ENCODE data around the gene DIDO1.

DNA sequence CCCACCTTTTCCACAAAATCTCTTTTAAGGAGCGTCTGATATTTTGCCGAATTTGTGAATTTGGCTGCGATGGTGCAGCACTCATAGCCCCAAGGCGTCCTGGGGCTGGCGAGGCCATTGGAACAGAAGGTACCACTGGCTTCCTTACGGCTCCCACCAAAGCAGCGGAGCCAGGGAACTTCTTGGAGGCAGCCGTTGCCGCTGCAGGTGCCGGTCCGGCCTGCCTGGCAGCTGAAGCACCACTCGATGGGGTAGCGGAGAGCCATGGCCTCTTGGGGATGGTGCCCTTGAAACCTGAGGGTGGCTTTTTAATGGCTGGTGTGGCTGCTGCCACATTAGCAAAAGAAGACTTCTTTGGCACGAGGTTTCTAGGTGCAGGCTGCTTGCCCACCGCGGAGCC, 29.8 kb downstream of the DIDO1 start:
- no peak for TF ChIP-seq POLR2AphosphoS5 (IDR thresholded peaks at IDR 0.05)
- TF ChIP-seq, protein P1, sequence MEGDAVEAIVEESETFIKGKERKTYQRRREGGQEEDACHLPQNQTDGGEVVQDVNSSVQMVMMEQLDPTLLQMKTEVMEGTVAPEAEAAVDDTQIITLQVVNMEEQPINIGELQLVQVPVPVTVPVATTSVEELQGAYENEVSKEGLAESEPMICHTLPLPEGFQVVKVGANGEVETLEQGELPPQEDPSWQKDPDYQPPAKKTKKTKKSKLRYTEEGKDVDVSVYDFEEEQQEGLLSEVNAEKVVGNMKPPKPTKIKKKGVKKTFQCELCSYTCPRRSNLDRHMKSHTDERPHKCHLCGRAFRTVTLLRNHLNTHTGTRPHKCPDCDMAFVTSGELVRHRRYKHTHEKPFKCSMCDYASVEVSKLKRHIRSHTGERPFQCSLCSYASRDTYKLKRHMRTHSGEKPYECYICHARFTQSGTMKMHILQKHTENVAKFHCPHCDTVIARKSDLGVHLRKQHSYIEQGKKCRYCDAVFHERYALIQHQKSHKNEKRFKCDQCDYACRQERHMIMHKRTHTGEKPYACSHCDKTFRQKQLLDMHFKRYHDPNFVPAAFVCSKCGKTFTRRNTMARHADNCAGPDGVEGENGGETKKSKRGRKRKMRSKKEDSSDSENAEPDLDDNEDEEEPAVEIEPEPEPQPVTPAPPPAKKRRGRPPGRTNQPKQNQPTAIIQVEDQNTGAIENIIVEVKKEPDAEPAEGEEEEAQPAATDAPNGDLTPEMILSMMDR (IDR thresholded peaks at IDR 0.05) = no peak
